K562 (cell line): ENCODE data around the gene UQCC2. TPM values are rescaled to one million over a fixed set of nuclear protein-coding genes. Genes with fewer than 3 reads are reported as not detected.
A peak's percentile ranks its signal among the peaks of the same experiment; 100 is the strongest.

ENCODE experiments used
- ATAC-seq: fragments of 200-7000 bp; cut with Tn5 transposase; 3 replicates; pipeline ENCODE4 v1.9.1; 2020; ENCODE audit warnings: moderate library complexity
- BruUV-seq: library from RNA; stranded (reverse); fragments of 400-500 nt; replicated peaks from 2 replicates; lab custom pipeline; 2021; lab: Mats Ljungman, UMichigan
- CTCF ChIA-PET: fragments of 300-600 bp; formaldehyde crosslinking; extraction: SDS; loops from one replicate; lab custom pipeline; 2021; ENCODE audit warnings: low intra/inter-chr PET ratio; lab: Yijun Ruan, JAX
- POLR2A ChIA-PET: fragments of 300-600, 350-650 bp; sonication (Branson Sonifier 250); formaldehyde crosslinking; extraction: SDS; loops from one replicate; lab custom pipeline; 2021; ENCODE audit warnings: antibody characterized with exemption, inconsistent platforms; lab: Yijun Ruan, JAX
- DNase-seq, 4 experiments: peaks; one replicate each; pipeline versions ENCODE4 v3.0.0 to v3.0.0-alpha.2; 2011 to 2018; ENCODE audit warnings: low spot score in 3 of 4, mixed read lengths in 3 of 4; ENCODE audit errors: extremely low read depth in 1 of 4
- FAIRE-seq: peaks from 2 replicates; lab custom pipeline; 2011; peaks lifted over from hg19 to GRCh38; lab: Jason Lieb, UNC
- H2AFZ ChIP-seq: 2 replicates; pipeline ENCODE4 v1.6.0; 2011; ENCODE audit warnings: low read depth, low read length, control low read depth, inconsistent platforms
- H3K27ac ChIP-seq: fragments of 200-600 bp; 3 replicates; pipeline ENCODE4 v1.8.0; 2011; ENCODE audit warnings: low read depth, mild to moderate bottlenecking, control low read depth, inconsistent platforms, low read length, moderate library complexity, mixed read lengths; ENCODE audit errors: extremely low read depth
- H3K27me3 ChIP-seq, 2 experiments: fragments of 300-600 bp in 1 of 2; 2 replicates in 1 of 2; 3 replicates in 1 of 2; pipeline versions ENCODE4 v1.6.0 to v1.8.0; 2011; ENCODE audit warnings: inconsistent platforms in 2 of 2, low read length in 2 of 2, mild to moderate bottlenecking in 1 of 2, mixed read lengths in 1 of 2, moderate library complexity in 1 of 2; ENCODE audit not compliant: control insufficient read depth in 2 of 2, insufficient read depth in 2 of 2
- H3K36me3 ChIP-seq: fragments of 300-600 bp; 3 replicates; pipeline ENCODE4 v1.8.0; 2011; ENCODE audit warnings: mild to moderate bottlenecking, low read length, inconsistent platforms; ENCODE audit not compliant: control insufficient read depth, insufficient read depth
- H3K4me1 ChIP-seq, 2 experiments: fragments of 200-600 bp in 1 of 2; replicated peaks in 1 of 2; 2 replicates in 1 of 2; 3 replicates in 1 of 2; pipeline versions ENCODE4 v1.5.1 to v1.8.0; 2011; ENCODE audit warnings: inconsistent platforms in 2 of 2, low read length in 2 of 2, mild to moderate bottlenecking in 1 of 2, mixed read lengths in 1 of 2, moderate library complexity in 1 of 2; ENCODE audit not compliant: control insufficient read depth in 2 of 2, insufficient read depth in 2 of 2
- H3K4me2 ChIP-seq: 2 replicates; pipeline ENCODE4 v1.6.1; 2011; ENCODE audit warnings: low read length, control low read depth, inconsistent platforms, mixed read lengths; ENCODE audit not compliant: insufficient read depth
- H3K4me3 ChIP-seq: fragments of 200-600 bp; sonication (generic), shearing (Covaris generic); 2 replicates; pipeline ENCODE4 v1.5.1; 2016; ENCODE audit warnings: control low read depth, inconsistent platforms
- H3K79me2 ChIP-seq: fragments of 200-600 bp; 3 replicates; pipeline ENCODE4 v1.8.0; 2011; ENCODE audit warnings: low read length, inconsistent platforms; ENCODE audit not compliant: control insufficient read depth, insufficient read depth
- H3K9ac ChIP-seq, 2 experiments: 2 replicates each; pipeline versions ENCODE4 v1.6.0 to v1.6.1; 2011; ENCODE audit warnings: low read depth in 2 of 2, low read length in 2 of 2, control low read depth in 1 of 2, inconsistent platforms in 1 of 2, mild to moderate bottlenecking in 1 of 2, mixed read lengths in 1 of 2; ENCODE audit not compliant: insufficient read depth in 1 of 2
- H3K9me1 ChIP-seq: one replicate; pipeline ENCODE4 v1.6.0; 2011; ENCODE audit warnings: inconsistent platforms, mild to moderate bottlenecking, low read length, moderate library complexity; ENCODE audit not compliant: control insufficient read depth, insufficient read depth
- H3K9me3 ChIP-seq: replicated peaks from 2 replicates; pipeline ENCODE4 v1.5.1; 2011; ENCODE audit warnings: low read depth, low read length, inconsistent platforms; ENCODE audit not compliant: control insufficient read depth, insufficient read depth
- H4K20me1 ChIP-seq: replicated peaks from 2 replicates; pipeline ENCODE4 v1.6.1; 2011; ENCODE audit warnings: low read length, inconsistent platforms, mixed read lengths; ENCODE audit not compliant: control insufficient read depth, insufficient read depth
- BMI1 ChIP-seq: fragments of 150-350 bp; IDR thresholded peaks from 2 replicates; pipeline ENCODE4 v1.6.1; 2014; ENCODE audit warnings: low read length
- CSDE1 ChIP-seq, 2 experiments: fragments of 450-650 bp; IDR thresholded peaks; 2 replicates each; pipeline ENCODE4 v1.6.1; 2016; ENCODE audit warnings: mild to moderate bottlenecking in 1 of 2
- EP300 ChIP-seq: IDR thresholded peaks from 2 replicates; pipeline ENCODE4 v1.6.1; 2012; ENCODE audit warnings: low read length, improper control_type of control experiment
- MBD2 ChIP-seq: sonication (generic); IDR thresholded peaks from 2 replicates; pipeline ENCODE4 v1.6.1; 2016; ENCODE audit warnings: low read depth, borderline replicate concordance
- PRMT5 ChIP-seq: sonication (generic); formaldehyde crosslinking; IDR thresholded peaks from 2 replicates; pipeline ENCODE4 v1.5.0; 2020; ENCODE audit warnings: missing genetic modification reagents
- RBM25 ChIP-seq: fragments of 200-400 bp; formaldehyde crosslinking; IDR thresholded peaks from 2 replicates; pipeline ENCODE4 v1.6.1; 2018; ENCODE audit warnings: low read length, low read depth, moderate library complexity; ENCODE audit not compliant: severe bottlenecking
- ZFP36 ChIP-seq: fragments of 150-350 bp; IDR thresholded peaks from 2 replicates; pipeline ENCODE4 v1.6.1; 2018; ENCODE audit warnings: low read length, low read depth; ENCODE audit not compliant: partially characterized antibody
- ZNF146 ChIP-seq: IDR thresholded peaks from one replicate; pipeline ENCODE4 v1.6.1; 2018; ENCODE audit warnings: missing compliant biosample characterization; ENCODE audit not compliant: unreplicated experiment
- ZNF277 ChIP-seq: fragments of 250-450 bp; sonication (Bioruptor Pico); IDR thresholded peaks from 2 replicates; pipeline ENCODE4 v1.8.0; 2022; ENCODE audit warnings: inconsistent platforms, mild to moderate bottlenecking, moderate library complexity, borderline replicate concordance
- WGBS: fragments of 100-300 bp; shearing (Covaris generic); methylation state at CpG from one replicate; pipeline ENCODE4 v1.1.6; 2016; ENCODE audit warnings: low coverage, mixed read lengths; ENCODE audit not compliant: insufficient coverage; ENCODE audit errors: missing lambda C conversion rate; 5-methylcytosine and 5-hydroxymethylcytosine counted together
- in situ Hi-C: fragments of 300-500 bp; cut with MboI; formaldehyde crosslinking; loops from 4 replicates; pipeline ENCODE4 v1.15.0; 2018; ENCODE audit warnings: inconsistent platforms, mixed read lengths
- intact Hi-C: fragments of 100-400 bp; cut with micrococcal nuclease; formaldehyde crosslinking; loops from 2 replicates; pipeline ENCODE4 v1.14.2; 2022
- polyA plus RNA-seq, 8 experiments: library from polyadenylated mRNA; depleted of rRNA in 4 of 8; stranded (reverse) in 5 of 8; unstranded in 3 of 8; fragments of >200 nt; fragmentation: Nextera tagmentation in 2 of 8; fragmentation: Illumina TruSeq in 1 of 8; extraction: Ambion mirVana in 2 of 8; extraction: Trizol in 1 of 8; gene quantifications; 2 replicates each; pipeline versions ENCODE4 v1.2.1 to v1.2.3, GENCODE V29; 2011 to 2014; ENCODE audit warnings: inconsistent platforms in 1 of 8, missing spikeins in 1 of 8
- total RNA-seq, 7 experiments: library from RNA; depleted of rRNA in 6 of 7; stranded (reverse); fragments of >200 nt in 6 of 7; fragmentation: Illumina TruSeq in 2 of 7; extraction: Trizol in 2 of 7; gene quantifications; 2 replicates each; pipeline versions ENCODE4 v1.2.1 to v1.2.3, GENCODE V29; 2011 to 2021; ENCODE audit warnings: low replicate concordance in 1 of 7
- TF ChIP-seq, protein P1 (sequence below): fragments of 450-650 bp; IDR thresholded peaks from 2 replicates; pipeline ENCODE4 v1.6.1; 2018; ENCODE audit not compliant: partially characterized antibody

UQCC2 gene
- total and polyA plus RNA-seq, 9 of the 15 experiments (the other 6 are each of a cell fraction or from before 2014, with no cell fraction given) = 58.5 to 927 (median 158) TPM

- Histone ChIP-seq H4K20me1 (0 out of 2 replicates have a peak, but pooled peaks cover 3% of the 10 kb centered on the region), H3K36me3 (peaks cover 93% of the 10 kb centered on the region; the same call in 2 of the 3 replicates), H3K79me2 (no peaks in the 10 kb centered on the region), H2AFZ (no peak overlapping the region), H3K4me2 (no peak overlapping the region), H3K4me1 (peaks cover 0 to 4% of the 10 kb centered on the region in 2 experiments; a peak in 1 of 5 replicates), H3K27me3 (no peaks in the 10 kb centered on the region), H3K4me3 (no peak overlapping the region), H3K9me3 (no peaks in the 10 kb centered on the region), H3K9ac (peak overlapping the region in 1 of 2 experiments; percentile 55; a peak in 2 of 4 replicates), H3K9me1 (no peaks in the 10 kb centered on the region), H3K27ac (no peak overlapping the region)
- in situ Hi-C loops = no loop called here
- ATAC-seq (no peak), DNase-seq (no peak), FAIRE-seq (no peak)
- ChIA-PET CTCF (no interaction called here), POLR2A (no interaction called here)
- TF ChIP-seq ZFP36 = peak; percentile 79
- no peak for TF ChIP-seq RBM25
- intact Hi-C loops = no loop called here
- WGBS = 90% methylated on average over 15 of the region's 15 CpGs
- no TSS peak for BruUV-seq
Observed at GRCh38 chr6:33676416-33677142, 34.9 kb downstream of the UQCC2 start.

DNA sequence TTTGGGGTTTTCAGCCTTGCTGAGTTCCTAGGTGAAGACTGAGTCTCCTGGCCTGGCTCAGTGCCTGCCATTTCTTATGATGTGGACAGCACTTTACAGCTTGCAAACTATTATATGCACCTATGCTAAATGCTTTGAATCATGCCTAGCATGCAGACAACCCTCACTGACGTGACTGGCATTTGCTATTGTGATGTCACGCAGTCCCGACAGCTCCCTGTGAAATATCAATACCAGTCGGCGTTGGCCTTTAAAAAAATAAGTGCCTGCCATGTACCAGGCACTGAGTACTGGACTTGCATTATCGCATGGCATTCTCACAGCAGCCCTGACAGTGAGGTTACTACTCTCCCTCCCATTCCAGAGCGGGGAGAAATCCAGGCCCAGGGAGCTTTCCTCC lies 35.5 kb downstream of the UQCC2 start:
- H3K27me3 ChIP-seq = no peaks in the 10 kb centered on the region
- FAIRE-seq (no peak), ATAC-seq (no peak), DNase-seq (no peak)
- H3K9ac ChIP-seq = peak overlapping the region in 1 of 2 experiments; percentile 55; a peak in 1 of 4 replicates
- WGBS = 94% methylated on average over 7 of the region's 7 CpGs
- no peak overlapping the region for H2AFZ ChIP-seq
- H3K9me1 ChIP-seq = no peaks in the 10 kb centered on the region
- H3K4me1 ChIP-seq = peaks cover 0 to 8% of the 10 kb centered on the region in 2 experiments; a peak in 2 of 5 replicates
- H3K36me3 ChIP-seq = peaks cover 93% of the 10 kb centered on the region; the same call in 2 of the 3 replicates
- CTCF ChIA-PET = no interaction called here
- intact Hi-C loops (no loop called here), in situ Hi-C loops (no loop called here)
- POLR2A ChIA-PET = no interaction called here
- no peaks in the 10 kb centered on the region for H3K9me3 ChIP-seq
- H3K4me3 ChIP-seq = no peak overlapping the region
- H3K79me2 ChIP-seq = no peaks in the 10 kb centered on the region
- no peak overlapping the region for H3K4me2 ChIP-seq
- no TSS peak for BruUV-seq
- H4K20me1 ChIP-seq = 0 out of 2 replicates have a peak, but pooled peaks cover 3% of the 10 kb centered on the region
- no peak overlapping the region for H3K27ac ChIP-seq
- TF ChIP-seq CSDE1 (IDR thresholded peaks at IDR 0.05) (no peak), ZNF277 (no peak), PRMT5 (CRISPR knock-in tag) (no peak), EP300 (no peak), ZNF146 (CRISPR knock-in tag) (no peak), BMI1 (no peak), MBD2 (no peak)
- TF ChIP-seq, protein P1, sequence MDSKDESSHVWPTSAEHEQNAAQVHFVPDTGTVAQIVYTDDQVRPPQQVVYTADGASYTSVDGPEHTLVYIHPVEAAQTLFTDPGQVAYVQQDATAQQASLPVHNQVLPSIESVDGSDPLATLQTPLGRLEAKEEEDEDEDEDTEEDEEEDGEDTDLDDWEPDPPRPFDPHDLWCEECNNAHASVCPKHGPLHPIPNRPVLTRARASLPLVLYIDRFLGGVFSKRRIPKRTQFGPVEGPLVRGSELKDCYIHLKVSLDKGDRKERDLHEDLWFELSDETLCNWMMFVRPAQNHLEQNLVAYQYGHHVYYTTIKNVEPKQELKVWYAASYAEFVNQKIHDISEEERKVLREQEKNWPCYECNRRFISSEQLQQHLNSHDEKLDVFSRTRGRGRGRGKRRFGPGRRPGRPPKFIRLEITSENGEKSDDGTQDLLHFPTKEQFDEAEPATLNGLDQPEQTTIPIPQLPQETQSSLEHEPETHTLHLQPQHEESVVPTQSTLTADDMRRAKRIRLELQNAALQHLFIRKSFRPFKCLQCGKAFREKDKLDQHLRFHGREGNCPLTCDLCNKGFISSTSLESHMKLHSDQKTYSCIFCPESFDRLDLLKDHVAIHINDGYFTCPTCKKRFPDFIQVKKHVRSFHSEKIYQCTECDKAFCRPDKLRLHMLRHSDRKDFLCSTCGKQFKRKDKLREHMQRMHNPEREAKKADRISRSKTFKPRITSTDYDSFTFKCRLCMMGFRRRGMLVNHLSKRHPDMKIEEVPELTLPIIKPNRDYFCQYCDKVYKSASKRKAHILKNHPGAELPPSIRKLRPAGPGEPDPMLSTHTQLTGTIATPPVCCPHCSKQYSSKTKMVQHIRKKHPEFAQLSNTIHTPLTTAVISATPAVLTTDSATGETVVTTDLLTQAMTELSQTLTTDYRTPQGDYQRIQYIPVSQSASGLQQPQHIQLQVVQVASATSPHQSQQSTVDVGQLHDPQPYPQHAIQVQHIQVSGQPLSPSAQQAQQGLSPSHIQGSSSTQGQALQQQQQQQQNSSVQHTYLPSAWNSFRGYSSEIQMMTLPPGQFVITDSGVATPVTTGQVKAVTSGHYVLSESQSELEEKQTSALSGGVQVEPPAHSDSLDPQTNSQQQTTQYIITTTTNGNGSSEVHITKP = no peak
